Uterus (tissue), 2 donors: ENCODE results near the gene FER.

ENCODE experiments used
- CTCF ChIP-seq, 4 experiments: fragments of 200-600 bp in 2 of 4; fragments of 450-650 bp in 2 of 4; sonication (generic) in 2 of 4; IDR thresholded peaks; one replicate each; pipeline ENCODE4 v1.5.1; 2016 to 2019; ENCODE audit warnings: antibody characterized with exemption in 4 of 4, mild to moderate bottlenecking in 2 of 4, moderate library complexity in 1 of 4
- POLR2A ChIP-seq, 2 donors: fragments of 450-650 bp; IDR thresholded peaks; one replicate each; pipeline ENCODE4 v1.6.1; 2016; ENCODE audit warnings: antibody characterized with exemption in 2 of 2, mild to moderate bottlenecking in 1 of 2, moderate library complexity in 1 of 2

GRCh38 chr5:109195667-109196066 lies 448.0 kb downstream of the FER start:
- TF ChIP-seq CTCF (IDR thresholded peaks at IDR 0.05) (no peak), POLR2A (IDR thresholded peaks at IDR 0.05) (no peak)
